HG03342 (cell line): ENCODE data around the gene SLC16A11.
A peak's percentile ranks its signal among the peaks of the same experiment; 100 is the strongest.

ENCODE experiments used
- ATAC-seq: cut with Tn5 transposase; IDR thresholded peaks from one replicate; pipeline ENCODE4 v1.9.1; 2021; ENCODE audit warnings: mild to moderate bottlenecking, moderate library complexity; ENCODE audit not compliant: unreplicated experiment

Gene SLC16A11

DNA sequence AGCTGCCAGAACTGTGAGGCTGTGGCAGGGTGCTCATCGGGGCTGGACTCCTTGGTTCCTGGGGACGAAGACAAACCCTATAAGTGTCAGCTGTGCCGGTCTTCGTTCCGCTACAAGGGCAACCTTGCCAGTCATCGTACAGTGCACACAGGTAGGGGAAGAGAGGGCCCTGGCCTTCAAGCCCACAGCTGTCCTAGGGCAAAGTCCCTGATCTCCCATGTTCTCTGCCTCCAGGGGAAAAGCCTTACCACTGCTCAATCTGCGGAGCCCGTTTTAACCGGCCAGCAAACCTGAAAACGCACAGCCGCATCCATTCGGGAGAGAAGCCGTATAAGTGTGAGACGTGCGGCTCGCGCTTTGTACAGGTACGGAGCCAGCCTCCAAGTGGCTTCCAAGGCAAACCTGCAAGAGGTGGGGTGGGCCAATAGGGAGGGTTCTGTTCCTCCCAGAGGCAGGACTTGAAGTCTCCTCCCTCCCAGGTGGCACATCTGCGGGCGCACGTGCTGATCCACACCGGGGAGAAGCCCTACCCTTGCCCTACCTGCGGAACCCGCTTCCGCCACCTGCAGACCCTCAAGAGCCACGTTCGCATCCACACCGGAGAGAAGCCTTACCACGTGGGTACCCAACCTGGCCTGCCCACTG, 17.3 kb downstream of the SLC16A11 start:
- no peak for ATAC-seq

DNA sequence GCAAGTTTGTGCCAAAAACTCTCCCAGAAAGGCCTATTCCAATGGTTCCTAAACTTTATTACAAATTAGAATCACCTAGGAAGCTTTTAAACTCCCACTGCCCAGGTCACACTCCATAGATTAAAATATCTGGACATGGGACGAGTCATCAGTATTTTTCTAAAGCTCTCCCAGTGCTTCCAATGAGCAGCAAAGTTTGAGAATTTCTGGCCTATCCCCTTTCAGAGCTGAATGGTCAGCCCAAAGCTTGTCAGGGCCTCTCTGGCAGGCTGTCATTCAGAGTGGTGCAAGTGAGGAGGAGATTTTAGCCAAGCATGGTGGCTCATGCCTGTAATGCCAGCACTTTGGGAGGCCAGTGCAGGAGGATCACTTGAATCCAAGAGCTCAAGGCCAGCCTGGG, 18.6 kb downstream of the SLC16A11 start:
- no peak for ATAC-seq

DNA sequence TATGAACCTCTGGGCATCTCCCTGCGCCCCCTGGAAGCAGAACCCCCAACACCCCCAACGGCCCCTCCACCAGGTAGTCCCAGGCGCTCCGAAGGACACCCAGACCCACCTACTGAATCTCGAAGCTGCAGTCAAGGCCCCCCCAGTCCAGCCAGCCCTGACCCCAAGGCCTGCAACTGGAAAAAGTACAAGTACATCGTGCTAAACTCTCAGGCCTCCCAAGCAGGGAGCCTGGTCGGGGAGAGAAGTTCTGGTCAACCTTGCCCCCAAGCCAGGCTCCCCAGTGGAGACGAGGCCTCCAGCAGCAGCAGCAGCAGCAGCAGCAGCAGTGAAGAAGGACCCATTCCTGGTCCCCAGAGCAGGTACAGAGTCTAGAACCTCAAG, 19.5 kb downstream of the SLC16A11 start:
- ATAC-seq, result no peak

DNA sequence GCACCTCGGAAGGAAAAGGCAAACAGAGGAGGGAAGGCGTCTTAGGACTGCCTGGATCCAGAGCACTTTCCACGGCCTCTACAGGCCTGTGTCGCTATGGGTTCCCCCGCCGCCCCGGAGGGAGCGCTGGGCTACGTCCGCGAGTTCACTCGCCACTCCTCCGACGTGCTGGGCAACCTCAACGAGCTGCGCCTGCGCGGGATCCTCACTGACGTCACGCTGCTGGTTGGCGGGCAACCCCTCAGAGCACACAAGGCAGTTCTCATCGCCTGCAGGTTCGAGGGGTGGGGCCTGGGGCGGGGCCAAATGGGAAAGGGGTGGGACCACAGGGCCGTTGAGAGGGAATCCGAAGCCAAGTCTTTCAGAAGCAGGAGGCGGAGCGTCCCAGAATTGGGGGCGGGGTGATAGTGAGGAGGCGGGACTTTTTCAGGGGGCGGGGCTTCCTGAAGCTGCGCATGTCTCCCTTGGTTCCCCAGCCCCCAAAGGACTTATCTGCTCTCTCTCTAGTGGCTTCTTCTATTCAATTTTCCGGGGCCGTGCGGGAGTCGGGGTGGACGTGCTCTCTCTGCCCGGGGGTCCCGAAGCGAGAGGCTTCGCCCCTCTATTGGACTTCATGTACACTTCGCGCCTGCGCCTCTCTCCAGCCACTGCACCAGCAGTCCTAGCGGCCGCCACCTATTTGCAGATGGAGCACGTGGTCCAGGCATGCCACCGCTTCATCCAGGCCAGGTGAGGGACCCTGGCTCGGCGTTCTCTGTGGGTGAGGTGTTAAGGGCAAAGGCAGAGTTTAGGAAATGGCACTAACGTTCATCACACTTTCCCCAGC, 20.1 kb downstream of the SLC16A11 start:
- no peak for ATAC-seq

DNA sequence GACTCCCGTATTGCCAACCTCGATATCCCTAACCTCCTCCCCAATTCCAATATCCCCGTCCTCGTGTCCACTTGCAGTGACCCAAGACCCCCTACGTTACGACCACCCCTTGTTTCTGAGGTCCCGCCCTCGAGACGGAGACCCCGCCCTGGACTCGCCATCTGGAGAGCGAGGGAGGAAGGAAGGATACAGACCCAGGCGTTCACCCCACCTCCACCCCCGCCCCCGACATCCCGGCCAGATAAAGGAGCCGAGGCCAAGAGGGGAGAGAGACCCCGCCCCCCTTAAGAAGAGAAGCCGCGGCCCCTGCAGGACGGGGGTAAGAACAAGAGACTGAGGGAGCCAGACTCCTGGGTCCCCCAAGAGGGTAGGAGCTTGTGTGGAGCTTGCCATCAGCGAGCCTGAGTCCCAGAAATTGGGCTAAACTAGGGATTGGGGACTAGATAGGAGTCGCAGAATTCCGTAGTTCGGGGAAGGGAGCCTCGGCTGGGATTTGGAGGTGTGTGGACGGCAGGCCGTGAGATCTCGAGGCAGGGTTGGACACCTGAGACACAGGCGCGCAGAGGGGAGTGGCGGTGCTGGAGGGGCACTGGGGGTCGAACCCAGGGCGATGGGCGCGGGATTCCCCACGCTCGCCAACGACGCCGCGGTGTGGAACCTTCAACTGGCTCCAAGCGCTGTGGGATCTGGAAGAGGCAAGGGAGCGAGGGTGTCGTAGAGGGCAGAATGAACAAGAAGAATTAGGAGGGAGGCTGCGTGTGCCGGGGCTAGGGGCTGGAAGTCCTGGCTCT, 20.9 kb downstream of the SLC16A11 start, which contains the start of gene BCL6B:
BCL6B (plus strand) TSS at position 270 of the 791 bp plus-strand sequence. CDS start 622 bp downstream, outside the sequence.
- ATAC-seq, result no peak

DNA sequence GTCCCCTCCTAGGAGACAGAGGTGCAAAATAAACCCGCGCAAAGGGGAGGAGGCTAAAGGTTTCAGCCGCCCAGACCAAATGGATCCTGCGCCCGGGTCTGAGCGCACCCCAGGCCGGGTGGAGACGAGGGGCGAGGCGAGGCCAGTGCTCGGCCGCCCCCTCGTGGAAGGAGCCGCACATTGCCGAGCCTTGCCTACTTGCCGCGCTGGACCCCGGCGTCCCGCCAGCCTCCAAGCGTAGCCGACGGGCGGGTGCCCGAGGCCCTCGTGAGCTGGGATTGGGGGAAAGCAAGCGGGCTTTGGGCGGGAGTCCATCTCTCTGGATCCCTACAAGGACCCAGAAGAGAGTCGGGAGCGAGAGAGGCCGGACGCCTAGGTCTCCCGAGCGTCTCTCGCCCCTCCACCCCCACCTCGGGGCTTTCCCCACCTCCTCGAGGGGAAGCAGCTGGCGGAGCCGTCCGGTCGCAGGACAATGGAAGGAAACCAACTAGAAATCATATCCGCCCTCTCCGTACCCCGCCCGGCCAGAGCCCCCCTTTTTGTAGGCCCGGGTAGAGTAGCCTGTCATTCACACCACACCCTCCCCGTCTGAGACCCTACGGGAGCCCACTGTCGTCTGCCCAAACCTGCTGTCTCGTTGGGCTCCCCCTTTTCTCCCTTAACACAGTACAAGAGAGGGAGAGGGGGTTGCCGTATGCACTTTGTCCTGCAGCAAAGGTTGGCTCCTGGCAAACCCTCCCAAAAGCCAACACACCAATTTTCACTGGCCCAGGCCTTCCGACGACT, 21.7 kb downstream of the SLC16A11 start:
- ATAC-seq, result peak; percentile 61

DNA sequence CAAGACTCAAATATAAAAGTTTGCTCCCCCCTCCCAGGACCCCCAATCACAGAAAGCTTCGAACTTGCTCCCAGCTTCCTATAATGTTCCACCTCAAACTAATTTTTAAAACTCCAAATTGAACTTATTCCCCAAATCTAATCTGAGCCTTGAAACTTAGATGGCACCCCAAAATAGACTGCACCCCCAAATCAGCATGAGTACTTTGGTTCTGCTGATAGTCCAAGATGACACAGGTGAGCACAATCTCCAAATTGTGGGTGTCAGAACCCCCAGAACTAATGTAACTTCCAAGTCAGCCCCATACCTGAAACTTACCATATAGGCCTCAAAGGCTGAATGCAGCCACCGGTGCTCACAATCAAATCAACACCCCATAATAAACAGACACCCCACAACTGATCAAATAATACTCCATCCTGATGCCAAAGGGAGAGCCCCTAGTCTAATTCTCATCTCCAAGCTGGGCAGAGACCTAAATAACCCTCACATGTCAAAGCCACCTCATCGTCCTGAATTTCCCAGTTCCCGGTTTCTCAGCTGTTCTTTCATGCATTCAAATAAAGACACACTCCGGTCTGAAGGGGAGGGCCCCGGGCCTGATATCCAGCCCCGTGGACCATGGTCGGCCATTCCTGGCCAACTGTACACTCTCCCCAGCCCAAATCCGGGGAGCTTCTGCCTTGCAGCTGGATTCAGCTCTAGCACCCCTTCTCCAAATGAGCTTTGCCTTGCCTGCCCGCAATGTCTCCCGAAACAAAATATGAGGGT, 22.8 kb downstream of the SLC16A11 start:
- no peak for ATAC-seq

DNA sequence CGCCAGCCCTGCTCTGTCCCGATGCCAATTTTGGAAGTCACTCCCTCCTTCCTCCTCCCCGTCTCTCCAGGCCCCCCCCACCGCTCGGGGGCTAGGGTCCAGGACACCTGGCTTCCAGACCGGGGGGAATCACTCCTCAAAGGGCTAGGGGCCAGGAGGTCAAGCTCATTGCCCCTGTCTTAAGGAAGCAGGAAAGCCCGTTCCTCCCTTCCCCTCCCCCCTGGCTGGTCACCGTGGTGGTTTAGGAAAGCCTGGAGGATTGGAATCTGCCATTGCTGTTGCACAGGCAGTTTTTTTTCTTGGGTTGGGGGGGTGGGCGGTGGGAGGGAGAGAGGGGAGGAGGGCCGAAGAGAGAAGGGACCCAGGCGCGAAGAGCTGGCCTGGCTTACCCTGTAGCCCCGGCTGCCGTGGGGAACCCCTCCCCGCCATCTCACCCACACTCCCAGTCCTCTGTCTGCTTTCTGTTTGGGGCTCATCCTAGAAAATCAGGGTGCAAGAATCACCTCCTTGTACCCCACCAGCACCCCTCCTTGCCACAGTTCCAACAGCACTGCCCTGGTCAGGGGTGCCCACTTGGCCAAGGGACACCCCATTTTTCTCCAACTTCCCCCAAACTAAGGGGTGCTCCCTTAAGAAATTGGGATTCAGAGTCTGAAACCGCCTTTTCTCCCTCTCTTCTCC, 23.9 kb downstream of the SLC16A11 start:
- ATAC-seq, result no peak

DNA sequence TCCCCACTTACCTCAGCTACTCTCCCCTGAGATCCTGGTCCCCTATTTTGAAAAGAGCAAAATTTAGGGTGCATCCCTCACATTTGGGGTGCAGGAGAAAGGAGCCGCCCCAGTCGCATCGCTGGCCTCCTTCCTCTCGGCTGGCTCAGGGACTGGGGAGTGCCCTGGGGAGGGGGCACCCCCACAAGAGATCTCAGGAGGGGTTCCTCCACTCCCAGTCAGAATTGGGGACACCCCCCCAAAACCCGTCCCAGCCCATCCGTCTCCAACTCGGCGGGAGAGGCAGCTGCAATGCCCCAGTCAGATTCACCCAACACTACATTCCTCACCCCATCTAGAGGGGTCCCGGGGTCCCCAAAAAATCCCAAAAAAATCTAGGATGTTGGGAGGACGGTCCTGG, 24.5 kb downstream of the SLC16A11 start:
- ATAC-seq, result no peak

DNA sequence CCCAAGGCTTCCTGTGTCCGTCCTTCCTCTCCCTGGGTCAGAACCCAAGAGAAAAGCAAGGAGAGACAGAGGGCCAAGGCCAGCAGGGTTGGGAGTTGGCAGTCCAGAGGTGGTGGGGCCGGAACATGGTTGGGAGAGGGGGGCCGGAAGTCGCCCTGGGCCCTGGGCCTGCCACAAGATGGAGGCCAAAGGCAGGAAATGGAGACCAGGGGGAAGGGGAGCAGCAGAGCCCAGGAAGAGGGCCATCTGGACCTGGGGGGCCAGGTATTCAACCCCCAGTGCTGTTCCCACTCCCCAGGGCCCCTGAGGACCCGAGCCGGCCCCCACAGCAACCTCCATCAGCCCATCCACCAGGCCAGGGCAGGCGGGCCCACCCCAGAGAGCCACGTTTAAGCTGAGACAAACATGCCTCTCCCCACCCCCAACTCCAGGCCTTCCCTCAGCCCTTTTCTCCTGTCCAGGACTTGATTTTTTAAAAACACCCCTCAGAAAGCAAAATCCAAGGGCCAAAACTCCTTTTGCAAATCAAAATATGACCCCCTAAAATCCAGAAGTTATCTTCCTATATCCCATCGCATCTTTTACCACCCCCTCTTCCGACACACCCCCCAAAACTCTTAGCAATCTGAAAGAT, 25.4 kb downstream of the SLC16A11 start:
- no peak for ATAC-seq

DNA sequence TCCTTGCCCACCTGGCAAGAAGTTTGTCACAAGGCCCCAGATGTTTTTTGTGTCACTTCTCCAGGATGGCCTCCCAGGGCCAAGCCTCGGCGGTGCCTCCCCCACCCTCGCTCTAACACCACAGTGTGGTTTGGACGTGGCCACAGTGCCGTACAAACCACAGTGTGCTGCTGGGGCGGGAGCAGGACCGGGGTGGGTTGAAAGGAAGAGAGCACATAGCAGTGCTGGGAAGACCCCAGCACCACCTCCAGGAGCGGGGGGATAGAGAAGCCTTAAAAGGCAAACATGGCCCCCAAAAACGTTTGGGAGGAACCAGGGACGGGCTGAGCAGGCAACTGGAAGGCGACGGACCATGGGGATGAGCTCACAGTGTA, 26.1 kb downstream of the SLC16A11 start:
- no peak for ATAC-seq

DNA sequence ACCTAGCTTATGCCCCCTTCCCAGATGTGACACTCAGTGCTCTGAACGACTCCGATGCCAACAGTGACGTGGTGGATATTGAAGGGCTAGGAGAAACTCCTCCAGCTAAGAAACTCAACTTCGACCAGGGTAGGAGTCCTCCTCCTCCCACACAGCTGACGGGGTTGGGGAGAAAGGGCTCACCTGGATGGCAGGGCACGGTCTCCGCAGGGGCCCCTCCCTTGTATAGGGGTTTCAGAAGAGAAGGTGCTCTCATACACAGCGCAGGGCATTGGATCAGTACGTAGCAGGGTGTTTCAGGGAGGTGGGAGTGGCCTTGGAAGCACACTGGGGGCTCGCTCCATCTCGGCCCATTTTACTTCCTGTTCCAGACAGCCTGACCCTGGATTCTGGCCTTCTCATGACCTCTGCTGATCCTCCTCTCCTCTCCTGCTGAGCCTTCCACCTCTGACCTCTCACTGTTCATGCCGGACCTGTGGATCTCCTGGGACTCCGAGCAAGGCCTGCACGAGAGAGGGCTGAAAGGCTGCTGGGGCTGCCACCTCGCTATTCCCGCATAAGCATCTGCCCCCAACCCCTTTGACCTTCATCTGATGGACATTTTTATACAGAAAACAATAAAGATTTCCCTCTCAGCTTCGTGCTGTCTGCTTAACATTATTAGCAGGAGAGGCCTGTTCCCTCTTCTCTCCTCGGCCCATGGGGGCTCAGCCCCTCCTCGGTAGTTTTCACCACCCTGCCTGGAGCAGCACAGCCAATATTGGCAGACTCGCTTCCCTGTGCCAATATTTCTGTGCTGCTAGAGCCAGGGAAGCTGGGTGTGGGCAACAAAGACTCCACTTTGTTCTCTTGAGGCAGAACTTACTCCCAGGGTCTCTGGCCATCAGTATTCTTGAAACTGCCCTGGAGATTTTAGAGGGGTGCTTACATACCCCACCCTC, 26.7 kb downstream of the SLC16A11 start:
- no peak for ATAC-seq

DNA sequence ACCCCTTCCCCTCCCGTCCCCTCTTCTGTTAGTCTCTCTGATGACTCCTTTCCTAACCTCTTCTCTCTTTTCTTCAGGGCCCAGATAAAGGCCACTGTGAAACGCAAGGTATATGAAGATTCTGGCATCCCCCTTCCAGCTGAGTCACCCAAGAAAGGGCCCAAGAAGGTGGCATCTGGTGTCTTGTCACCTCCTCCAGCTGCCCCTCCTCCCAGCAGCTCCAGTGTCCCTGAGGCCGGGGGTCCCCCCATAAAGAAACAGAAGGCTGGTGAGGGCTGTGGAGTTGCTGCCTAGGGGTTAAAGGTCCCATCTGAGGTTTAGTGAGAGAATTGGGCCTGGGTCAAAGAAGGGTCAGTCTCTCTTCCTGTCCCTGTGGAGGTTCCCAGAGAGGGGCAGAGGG, 27.5 kb downstream of the SLC16A11 start:
- no peak for ATAC-seq

DNA sequence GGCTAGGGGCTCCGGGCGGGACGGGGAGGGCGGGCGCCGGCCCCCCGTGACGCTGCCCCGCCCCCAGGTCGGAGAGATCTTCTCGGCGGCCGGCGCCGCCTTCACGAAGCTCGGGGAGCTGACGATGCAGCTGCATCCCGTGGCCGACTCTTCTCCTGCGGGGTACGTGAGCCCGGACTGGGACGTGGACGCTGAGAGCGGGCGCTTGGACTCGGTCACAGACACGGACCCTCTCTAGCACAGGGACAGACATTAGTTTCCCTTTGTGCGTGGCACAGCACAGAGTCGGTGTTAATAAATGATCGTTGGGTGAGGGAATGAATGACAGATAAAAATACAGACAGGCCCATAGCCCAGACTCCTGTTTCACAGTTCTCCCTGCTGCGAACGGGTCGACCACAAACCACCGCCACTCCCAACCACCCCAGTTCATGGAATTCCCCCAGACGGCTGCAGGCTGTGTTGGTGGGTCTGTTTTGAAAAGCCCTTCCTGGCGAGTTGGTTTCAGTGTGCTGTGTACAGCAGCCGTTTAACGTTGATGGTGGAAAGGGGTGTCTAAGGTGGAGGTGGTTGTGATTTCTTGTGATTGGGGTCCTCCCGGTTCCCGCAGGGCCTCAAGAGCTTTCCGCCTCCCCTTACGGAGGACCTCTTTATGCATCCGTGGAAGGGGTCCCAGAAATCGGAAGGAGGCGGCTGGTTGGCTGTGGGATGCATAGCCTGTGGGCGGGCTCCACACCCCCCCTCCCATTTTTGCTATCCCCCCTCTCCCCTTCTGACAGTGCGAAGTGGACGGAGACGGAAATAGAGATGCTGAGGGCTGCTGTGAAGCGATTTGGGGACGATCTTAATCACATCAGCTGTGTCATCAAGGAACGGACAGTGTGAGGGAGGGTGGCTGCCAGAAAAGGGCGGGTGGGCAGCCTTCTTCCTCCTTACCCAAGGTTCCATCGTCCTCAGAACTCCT, 28.6 kb downstream of the SLC16A11 start:
- ATAC-seq, result peak; percentile 14

DNA sequence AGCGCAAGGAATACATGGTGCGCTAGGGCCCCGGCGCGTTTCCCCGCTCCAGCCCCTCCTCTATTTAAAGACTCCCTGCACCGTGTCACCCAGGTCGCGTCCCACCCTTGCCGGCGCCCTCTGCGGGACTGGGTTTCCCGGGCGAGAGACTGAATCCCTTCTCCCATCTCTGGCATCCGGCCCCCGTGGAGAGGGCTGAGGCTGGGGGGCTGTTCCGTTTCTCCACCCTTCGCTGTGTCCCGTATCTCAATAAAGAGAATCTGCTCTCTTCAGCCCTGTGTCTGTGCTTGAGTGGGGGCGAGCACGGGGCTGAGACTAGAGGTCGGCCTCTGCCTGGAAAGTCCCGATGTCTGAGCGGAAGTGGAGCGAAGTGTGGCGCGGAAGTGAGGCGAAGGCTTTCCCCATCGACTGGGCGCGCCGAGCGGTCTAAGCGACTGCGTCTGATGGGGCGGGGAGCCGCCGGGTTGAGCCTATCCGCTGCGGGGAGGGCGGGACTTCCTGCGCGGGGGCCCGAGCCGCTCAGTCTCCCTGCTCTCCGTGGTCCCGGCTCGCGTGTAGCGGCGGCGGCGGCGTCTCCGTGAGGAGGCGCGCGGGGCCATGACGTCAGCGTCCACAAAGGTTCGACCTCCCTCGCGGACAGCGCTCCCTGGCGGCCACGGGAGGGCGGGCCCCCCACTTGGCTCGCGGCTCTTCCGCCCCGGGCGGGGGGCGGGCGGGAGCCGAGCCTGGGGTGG, 29.5 kb downstream of the SLC16A11 start:
- peak; percentile 77 for ATAC-seq

DNA sequence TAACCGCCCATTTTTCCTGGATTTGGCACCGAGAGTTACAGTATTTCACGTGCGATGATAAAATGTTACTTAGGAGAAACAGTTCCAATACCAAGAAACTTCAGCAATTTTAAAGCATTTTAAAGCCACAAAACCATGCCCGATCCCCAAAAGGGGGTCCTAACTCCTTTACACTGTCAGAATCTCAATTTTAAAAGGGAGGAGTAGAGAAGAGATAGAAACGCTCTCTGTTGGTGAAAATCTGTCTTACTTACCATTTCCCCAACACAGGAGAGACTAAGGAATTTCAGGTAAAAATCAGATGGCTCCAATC, 32.0 kb downstream of the SLC16A11 start:
- ATAC-seq, result no peak
